ENCODE measurements around the gene TPSB2.
"Not testable (repeated sequence)": the region's sequence is repeated elsewhere in the genome, so short reads cannot be mapped to it uniquely, and the experiment has no call there.

Gene TPSB2

GRCh38 chr16:1230471-1231212 is 658 bp upstream of the TPSB2 start:
- not testable (repeated sequence) for H3K4me3 ChIP-seq (ENCODE audit: low read depth, low read length); H3K9me3 ChIP-seq; DNase-seq; H3K4me1 ChIP-seq; H3K27me3 ChIP-seq; H3K36me3 ChIP-seq

- not testable (repeated sequence) for H3K27me3 ChIP-seq; DNase-seq; H3K4me3 ChIP-seq (ENCODE audit: low read depth, low read length); H3K4me1 ChIP-seq; H3K36me3 ChIP-seq; H3K9me3 ChIP-seq
Measured at GRCh38 chr16:1229476-1229875, 508 bp downstream of the TPSB2 start.

GRCh38 chr16:1228227-1228626 is 1.8 kb downstream of the TPSB2 start:
- H3K4me1 ChIP-seq; H3K4me3 ChIP-seq (ENCODE audit: low read depth, low read length); DNase-seq; H3K9me3 ChIP-seq; H3K36me3 ChIP-seq; H3K27me3 ChIP-seq: not testable (repeated sequence)

- H3K4me1 ChIP-seq; DNase-seq; H3K4me3 ChIP-seq (ENCODE audit: low read depth, low read length); H3K36me3 ChIP-seq; H3K27me3 ChIP-seq; H3K9me3 ChIP-seq: not testable (repeated sequence)
Measured at GRCh38 chr16:1226692-1227091, 3.3 kb downstream of the TPSB2 start.

- DNase-seq; H3K4me3 ChIP-seq (ENCODE audit: low read depth, low read length); H3K4me1 ChIP-seq; H3K36me3 ChIP-seq; H3K9me3 ChIP-seq; H3K27me3 ChIP-seq: not testable (repeated sequence)
Measured at GRCh38 chr16:1225728-1226311, 4.2 kb downstream of the TPSB2 start.

GRCh38 chr16:1225051-1225451 is 4.9 kb downstream of the TPSB2 start, which contains the start of gene TPSG1:
Gene TPSG1, minus strand, starts transcription at chr16:1225268. Its CDS starts 16 bp downstream, at chr16:1225252.
- H3K9me3 ChIP-seq: no peaks in the 10 kb centered on the region
- no peak for TF ChIP-seq CTCF (IDR thresholded peaks at IDR 0.05; ENCODE audit: low read depth, low read length)
- no peaks in the 10 kb centered on the region for H3K36me3 ChIP-seq
- no peaks in the 10 kb centered on the region for H3K4me1 ChIP-seq
- peaks cover 4% of the 10 kb centered on the region; the same call in 1 of the 2 replicates for H3K27me3 ChIP-seq
- no peak within 1 kb of the TSS for H3K4me3 ChIP-seq (ENCODE audit: low read depth, low read length)
- DNase-seq: no peak

GRCh38 chr16:1224558-1224957 is 5.4 kb downstream of the TPSB2 start:
- no peaks in the 10 kb centered on the region for H3K4me1 ChIP-seq
- peaks cover 4% of the 10 kb centered on the region; the same call in 1 of the 2 replicates for H3K27me3 ChIP-seq
- no peaks in the 10 kb centered on the region for H3K9me3 ChIP-seq
- no peak overlapping the region for H3K4me3 ChIP-seq (ENCODE audit: low read depth, low read length)
- DNase-seq: no peak
- H3K36me3 ChIP-seq: no peaks in the 10 kb centered on the region
- no peak for TF ChIP-seq CTCF (IDR thresholded peaks at IDR 0.05; ENCODE audit: low read depth, low read length)

- TF ChIP-seq CTCF (IDR thresholded peaks at IDR 0.05; ENCODE audit: low read depth, low read length): no peak
- Histone ChIP-seq H3K4me1 (no peaks in the 10 kb centered on the region), H3K27me3 (peaks cover 4% of the 10 kb centered on the region; the same call in 1 of the 2 replicates)
Measured at GRCh38 chr16:1223355-1224214, 6.4 kb downstream of the TPSB2 start.

More at GRCh38 chr16:1223355-1224214, 6.4 kb downstream of the TPSB2 start:
- Histone ChIP-seq H3K4me3 (ENCODE audit: low read depth, low read length) (no peak overlapping the region), H3K36me3 (no peaks in the 10 kb centered on the region), H3K9me3 (no peaks in the 10 kb centered on the region)
- no peak for DNase-seq

Measured in BE2C (cell line).